Kidney epithelial cell (primary cell): ENCODE results near the gene ERICH4. TPM values are rescaled to one million over a fixed set of nuclear protein-coding genes. Genes with fewer than 3 reads are reported as not detected.
"Not testable (repeated sequence)": the region's sequence is repeated elsewhere in the genome, so short reads cannot be mapped to it uniquely, and the experiment has no call there.

ENCODE experiments used
- DNase-seq: peaks from one replicate; pipeline ENCODE4 v3.0.0-alpha.2; 2010; ENCODE audit warnings: low read depth
- H3K27me3 ChIP-seq: 2 replicates; pipeline ENCODE4 v1.6.0; 2011; ENCODE audit warnings: low read length; ENCODE audit not compliant: control insufficient read depth, insufficient read depth
- H3K36me3 ChIP-seq: 2 replicates; pipeline ENCODE4 v1.5.1; 2011; ENCODE audit warnings: low read length; ENCODE audit not compliant: control insufficient read depth, insufficient read depth
- H3K4me3 ChIP-seq: 2 replicates; pipeline ENCODE4 v1.5.1; 2011; ENCODE audit warnings: low read depth, mild to moderate bottlenecking, control low read depth, low read length
- CTCF ChIP-seq: IDR thresholded peaks from 2 replicates; pipeline ENCODE4 v1.5.1; 2011; ENCODE audit warnings: mild to moderate bottlenecking, moderate library complexity, low read length, control low read depth, inconsistent platforms; ENCODE audit not compliant: insufficient read depth, poor library complexity, severe bottlenecking
- total RNA-seq: library from RNA; depleted of rRNA; stranded (reverse); fragments of >200 nt; gene quantifications from 2 replicates; pipeline ENCODE4 v1.2.3, GENCODE V29; 2015

Gene ERICH4
- total RNA-seq, 1 donor from 2014 or later: not detected

- Histone ChIP-seq H3K27me3 (peaks cover 6% of the 10 kb centered on the region), H3K36me3 (no peaks in the 10 kb centered on the region), H3K4me3 (no peak overlapping the region)
- DNase-seq: no peak
- no peak for TF ChIP-seq CTCF
Observed at GRCh38 chr19:41452584-41453275, 9.8 kb downstream of the ERICH4 start.

- H3K27me3 ChIP-seq: peaks cover 3% of the 10 kb centered on the region
- no peak overlapping the region for H3K4me3 ChIP-seq
- no peaks in the 10 kb centered on the region for H3K36me3 ChIP-seq
- TF ChIP-seq CTCF: no peak
- DNase-seq: no peak
Observed at GRCh38 chr19:41455936-41456335, 13.0 kb downstream of the ERICH4 start.

- no peak for TF ChIP-seq CTCF
- no peak overlapping the region for H3K4me3 ChIP-seq
- DNase-seq: no peak
Observed at GRCh38 chr19:41456342-41456918, 13.5 kb downstream of the ERICH4 start.

GRCh38 chr19:41457241-41457640 is 14.3 kb downstream of the ERICH4 start:
- no peak for DNase-seq
- Histone ChIP-seq H3K27me3 (peaks cover 3% of the 10 kb centered on the region), H3K4me3 (no peak overlapping the region), H3K36me3 (no peaks in the 10 kb centered on the region)
- no peak for TF ChIP-seq CTCF

More at GRCh38 chr19:41456342-41456918, 13.5 kb downstream of the ERICH4 start:
- Histone ChIP-seq H3K27me3 (peaks cover 3% of the 10 kb centered on the region), H3K36me3 (no peaks in the 10 kb centered on the region)

GRCh38 chr19:41462497-41462896 is 19.5 kb downstream of the ERICH4 start:
- TF ChIP-seq CTCF: no peak
- Histone ChIP-seq H3K36me3 (no peaks in the 10 kb centered on the region), H3K4me3 (no peak overlapping the region), H3K27me3 (no peaks in the 10 kb centered on the region)
- DNase-seq: no peak

- H3K27me3 ChIP-seq, H3K4me3 ChIP-seq, DNase-seq, H3K36me3 ChIP-seq: not testable (repeated sequence)
Observed at GRCh38 chr19:41463257-41464256, 20.6 kb downstream of the ERICH4 start.
